Lung microvascular endothelial cell (primary cell): ENCODE results near the gene PMIS2. TPM values are rescaled to one million over a fixed set of nuclear protein-coding genes. Genes with fewer than 3 reads are reported as not detected.
A peak's percentile ranks its signal among the peaks of the same experiment; 100 is the strongest.

Source experiments
- DNase-seq, 2 donors: peaks; one replicate each; pipeline versions ENCODE4 v3.0.0 to v3.0.0-alpha.2; 2010; ENCODE audit warnings: low read depth in 2 of 2
- total RNA-seq: library from RNA; depleted of rRNA; stranded (reverse); fragments of >200 nt; gene quantifications from 2 replicates; pipeline ENCODE4 v1.2.1, GENCODE V29; 2014

Gene PMIS2
- total RNA-seq: not detected in 2 replicates

DNA sequence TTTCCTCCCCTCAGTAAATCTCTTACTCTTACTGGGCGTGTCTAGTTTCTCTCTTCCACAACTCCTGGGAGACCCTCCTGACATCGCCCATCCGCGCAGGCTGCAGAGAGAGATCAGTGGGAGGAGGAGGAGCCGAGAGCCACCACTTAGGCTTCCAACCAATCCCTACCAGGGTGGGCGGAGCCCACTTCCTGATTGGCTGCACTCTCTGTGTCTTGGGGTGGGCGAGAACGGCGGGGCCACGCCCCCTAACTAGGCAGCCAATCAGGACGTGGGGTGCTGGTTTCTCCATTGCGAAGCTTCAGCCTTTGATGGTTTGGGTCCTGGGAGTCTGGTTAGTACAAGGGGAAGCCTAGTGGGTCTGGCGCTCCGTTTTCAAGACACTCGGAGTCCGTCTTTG is at the start of gene PMIS2:
Gene PMIS2 (plus strand): TSS at position 326 of the 400 bp plus-strand sequence. CDS start 87 bp downstream, outside the sequence.
- DNase-seq: peak in 1 of 2 donors; percentile 16

GRCh38 chr19:35539314-35539713 is 46.7 kb upstream of the PMIS2 start:
- no peak for DNase-seq

DNA sequence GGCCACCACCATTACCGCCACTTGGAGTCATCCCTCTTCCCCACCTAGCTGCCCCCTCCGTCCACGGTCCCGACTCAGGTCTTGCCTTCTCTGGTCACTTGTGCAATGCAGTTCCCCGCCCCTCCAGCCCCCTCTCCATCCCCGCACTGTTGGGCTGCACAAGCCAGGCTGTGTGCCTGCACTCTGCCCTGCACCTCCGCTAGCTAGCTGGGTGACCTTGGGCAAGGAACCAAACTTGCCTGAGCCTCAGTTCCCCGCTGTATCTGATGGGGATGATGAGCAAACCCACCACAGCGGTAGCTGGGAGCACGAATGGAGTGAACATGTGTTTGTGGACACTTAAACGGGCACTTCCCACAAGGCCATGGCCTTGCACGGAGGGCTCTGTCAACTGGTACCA is 46.1 kb upstream of the PMIS2 start:
- no peak for DNase-seq

- DNase-seq: no peak
These were observed 45.5 kb upstream of the PMIS2 start for GRCh38 chr19:35540356-35540927.

GRCh38 chr19:35542209-35542608 is 43.8 kb upstream of the PMIS2 start:
- no peak for DNase-seq

DNA sequence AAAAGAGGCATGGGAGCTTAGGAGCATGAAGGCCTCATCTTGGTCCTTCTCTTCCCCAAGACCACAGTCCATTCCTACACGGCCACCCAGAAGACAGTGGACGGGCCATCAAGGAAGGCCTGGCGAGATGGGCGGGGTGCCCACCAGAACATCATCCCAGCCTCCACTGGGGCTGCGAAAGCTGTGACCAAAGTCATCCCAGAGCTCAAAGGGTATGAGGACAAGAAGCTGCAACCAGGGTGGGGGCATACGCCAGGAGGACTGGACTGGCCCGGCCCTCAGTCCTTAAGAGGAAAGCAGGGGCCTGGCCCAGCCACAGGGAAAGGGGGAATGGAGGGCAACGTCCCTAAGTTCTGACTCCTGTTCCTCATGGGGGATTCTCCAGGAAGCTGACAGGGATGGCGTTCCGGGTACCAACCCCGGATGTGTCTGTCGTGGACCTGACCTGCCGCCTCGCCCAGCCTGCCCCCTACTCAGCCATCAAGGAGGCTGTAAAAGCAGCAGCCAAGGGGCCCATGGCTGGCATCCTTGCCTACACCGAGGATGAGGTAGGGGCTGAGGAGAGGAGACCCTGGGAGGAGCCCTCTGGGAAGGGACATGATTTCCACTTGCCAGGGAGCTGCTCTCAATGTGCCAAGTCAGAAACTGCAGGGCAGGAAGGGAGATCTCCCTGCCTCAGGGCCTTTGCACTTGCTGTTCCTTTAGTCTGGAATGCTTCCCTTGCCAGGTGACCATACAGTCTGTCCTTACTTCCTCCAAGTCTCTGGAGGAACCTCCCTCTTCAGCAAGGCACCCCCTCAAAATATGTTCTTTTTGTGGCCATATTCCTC is 42.5 kb upstream of the PMIS2 start:
- no peak for DNase-seq

DNA sequence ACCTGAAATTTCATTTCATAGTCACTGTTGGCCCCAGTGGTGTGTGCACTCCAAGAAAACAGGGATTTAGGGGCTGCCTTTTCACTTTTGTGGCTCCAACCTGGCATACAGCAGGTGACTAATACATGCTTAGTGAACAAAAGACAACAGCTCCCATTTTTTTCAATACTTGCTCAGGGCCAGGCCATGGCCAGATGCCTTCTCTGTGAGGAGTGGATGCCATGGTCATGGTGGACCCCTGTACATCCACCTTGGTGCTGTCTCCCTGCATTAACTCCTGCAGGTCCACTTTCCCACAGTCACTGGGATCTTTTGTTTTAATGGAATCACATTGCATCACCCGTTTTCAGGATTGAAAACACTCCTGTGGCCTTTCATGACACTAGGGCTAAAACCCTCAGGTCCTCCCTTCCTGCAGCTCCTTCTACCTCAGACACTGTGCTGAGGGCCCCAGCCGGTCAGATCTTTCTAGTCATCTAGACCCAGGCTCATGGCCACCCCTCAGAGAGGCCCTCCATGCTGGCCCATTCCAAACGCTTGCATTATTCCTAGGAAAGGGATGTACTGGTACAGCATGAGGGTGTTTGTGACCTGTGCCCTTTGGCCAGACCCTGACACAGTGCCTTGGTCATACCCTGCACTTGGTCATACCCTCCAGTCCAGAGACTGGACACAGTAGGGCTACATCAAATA is 41.7 kb upstream of the PMIS2 start:
- DNase-seq: no peak

DNA sequence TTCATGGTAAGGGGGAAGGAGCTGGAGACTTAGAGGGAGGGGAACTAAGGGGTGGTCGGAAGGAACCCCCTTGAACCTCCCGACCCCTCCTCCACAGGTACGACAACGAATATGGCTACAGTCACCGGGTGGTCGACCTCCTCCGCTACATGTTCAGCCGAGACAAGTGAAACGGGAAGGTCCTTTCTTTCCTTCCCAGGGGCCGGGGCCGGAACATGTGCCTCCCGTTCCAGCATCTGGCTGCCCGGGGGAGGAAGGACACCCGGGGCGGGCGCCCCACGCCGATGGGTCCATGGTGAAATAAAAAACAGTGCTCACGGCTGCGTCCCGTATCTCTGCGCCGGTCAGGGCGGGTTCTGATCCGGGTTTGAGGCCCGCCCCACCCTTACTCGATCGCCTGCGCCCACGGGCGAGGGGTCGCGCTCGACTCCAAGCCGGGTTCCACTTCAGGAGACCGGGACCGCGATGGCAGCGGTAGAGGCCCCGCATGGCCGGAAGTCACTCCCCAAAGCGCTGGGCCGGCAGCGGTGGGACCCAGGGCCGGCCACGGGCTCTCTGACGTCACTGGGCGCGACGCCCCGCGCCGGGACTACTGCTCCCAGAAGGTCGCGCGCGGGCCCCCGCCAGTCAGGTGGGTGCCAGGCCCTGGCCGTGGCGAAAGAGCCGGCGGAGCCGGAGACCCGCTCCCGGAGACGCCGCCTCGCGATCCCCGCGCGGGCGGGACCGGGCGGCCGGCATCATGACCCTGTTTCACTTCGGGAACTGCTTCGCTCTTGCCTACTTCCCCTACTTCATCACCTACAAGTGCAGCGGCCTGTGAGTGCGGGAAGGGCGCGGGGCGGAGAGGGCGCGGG is 40.7 kb upstream of the PMIS2 start, which contains the start of gene TMEM147:
Gene TMEM147 (plus strand): TSS at position 626 of the 854 bp plus-strand sequence. CDS start 114 bp downstream, at position 740.
- peak; percentile 85 to 91 for DNase-seq

DNA sequence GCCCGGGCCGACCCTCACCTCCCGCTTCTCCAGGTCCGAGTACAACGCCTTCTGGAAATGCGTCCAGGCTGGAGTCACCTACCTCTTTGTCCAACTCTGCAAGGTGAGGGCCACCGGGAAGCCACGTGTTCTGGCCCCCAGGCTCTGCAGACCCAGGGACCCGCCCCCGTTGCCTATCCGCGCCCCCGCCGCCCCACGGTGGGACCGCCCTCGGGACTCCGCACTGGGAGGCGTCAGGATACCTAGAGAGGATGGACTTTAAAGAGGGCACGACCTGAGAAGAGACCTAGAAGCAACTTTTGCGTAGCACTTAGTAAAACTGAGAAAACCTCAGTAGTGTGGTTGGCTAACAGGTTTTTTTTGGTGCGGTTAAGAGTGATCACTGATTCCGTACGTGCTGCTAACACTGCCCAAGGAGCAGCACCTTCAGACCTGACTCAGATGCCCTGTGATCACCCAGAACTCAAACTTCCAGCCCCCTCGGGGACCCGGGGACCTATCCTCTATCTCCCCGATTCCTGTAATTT is 40.1 kb upstream of the PMIS2 start:
- DNase-seq: peak; percentile 20 to 51

- DNase-seq: no peak
These were observed 39.4 kb upstream of the PMIS2 start for GRCh38 chr19:35546532-35546931.

DNA sequence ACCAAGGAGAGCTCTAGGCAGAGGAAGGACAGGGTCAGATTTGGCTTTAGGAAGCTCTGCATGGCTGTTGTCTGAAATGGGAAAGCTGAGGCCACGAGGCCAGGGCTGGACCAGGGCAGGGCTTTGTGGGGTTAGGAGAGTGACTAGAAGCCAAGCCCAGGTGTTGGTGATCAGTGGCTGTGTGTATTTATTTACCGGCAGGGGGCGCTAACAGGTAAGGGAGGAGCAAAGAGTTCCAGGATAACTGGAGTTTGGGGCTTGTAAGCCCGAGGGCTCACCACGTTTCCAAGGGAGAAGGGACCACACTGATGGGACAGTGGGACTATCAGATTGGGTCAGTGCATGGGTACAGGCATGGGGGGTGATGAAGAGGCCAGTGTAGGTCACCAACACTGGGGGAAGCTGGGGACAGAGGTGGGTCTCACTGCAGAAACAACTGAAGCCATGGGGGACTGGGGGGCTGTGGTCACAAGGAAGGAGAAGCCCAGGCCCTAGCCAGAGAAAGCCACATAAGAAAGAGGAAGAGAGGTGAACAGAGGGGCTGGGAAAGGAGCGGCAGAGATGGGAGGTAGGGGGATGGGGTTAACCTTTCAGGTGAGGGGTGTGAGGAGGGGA is 36.7 kb upstream of the PMIS2 start:
- DNase-seq: peak; percentile 73 to 82

DNA sequence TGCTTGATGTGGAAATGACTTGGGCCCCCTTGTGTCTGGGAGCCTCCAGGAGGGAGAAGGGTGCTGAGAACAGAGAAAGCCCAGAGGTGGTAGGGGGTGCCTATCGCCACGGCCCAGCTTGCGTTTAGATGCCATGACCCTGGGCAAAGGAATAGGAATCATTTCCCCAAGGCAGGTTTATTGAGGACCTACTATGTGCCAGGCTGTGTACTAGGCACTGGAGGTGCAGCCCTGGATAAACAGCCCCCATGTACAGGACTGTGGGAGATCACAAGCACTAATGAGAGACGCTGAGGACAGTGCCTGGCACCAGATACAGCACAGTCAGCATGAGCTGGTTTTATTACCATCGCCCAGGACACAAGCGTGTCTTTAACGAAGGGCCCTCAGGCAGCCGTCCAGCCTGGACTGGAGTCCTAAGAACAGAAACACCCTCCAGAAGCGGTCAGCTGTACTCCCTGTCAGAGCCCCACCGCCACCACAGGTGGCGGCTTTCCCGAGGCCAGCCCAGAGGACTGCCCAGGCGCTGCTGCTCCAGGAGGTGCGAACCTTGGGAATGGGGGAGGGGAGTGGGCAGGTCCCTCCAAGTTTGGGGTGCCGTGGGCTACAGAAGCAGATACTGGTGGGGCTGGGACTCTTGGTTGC is 36.0 kb upstream of the PMIS2 start:
- no peak for DNase-seq

DNA sequence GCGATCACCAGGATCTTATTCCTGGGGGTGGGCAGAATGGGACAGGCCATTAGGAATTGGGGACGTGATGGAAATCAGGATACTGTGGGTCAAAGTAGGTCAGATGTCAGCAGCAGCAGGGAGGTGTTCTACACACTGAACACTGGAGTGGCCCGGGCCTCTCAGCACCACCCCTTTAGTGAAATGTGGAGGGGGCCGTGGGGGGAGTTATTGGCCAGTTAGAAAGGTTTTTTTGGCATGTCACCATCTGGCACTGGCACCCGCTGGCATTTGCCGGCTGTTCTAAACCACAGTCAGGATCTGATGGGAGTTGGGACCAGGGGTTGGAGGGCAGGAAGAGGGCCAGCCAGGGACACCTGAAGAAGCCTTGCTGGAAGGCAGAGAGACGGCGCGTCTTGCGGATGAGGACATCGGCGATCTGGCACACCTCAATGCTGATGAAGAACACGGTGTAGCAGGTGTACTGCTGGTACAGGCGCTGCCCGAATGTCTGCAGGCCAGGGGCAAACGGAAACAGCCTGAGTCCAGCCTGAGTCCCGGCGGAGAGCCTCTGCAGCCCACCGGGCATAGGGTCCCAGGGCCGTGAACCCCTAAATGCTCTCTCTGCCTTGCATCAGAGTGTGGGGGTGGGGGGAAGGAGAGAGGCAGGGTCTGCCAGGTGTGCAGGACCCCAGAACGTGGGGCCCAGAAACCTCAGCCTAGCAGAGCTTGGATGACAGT is 34.7 kb upstream of the PMIS2 start:
- no peak for DNase-seq

DNA sequence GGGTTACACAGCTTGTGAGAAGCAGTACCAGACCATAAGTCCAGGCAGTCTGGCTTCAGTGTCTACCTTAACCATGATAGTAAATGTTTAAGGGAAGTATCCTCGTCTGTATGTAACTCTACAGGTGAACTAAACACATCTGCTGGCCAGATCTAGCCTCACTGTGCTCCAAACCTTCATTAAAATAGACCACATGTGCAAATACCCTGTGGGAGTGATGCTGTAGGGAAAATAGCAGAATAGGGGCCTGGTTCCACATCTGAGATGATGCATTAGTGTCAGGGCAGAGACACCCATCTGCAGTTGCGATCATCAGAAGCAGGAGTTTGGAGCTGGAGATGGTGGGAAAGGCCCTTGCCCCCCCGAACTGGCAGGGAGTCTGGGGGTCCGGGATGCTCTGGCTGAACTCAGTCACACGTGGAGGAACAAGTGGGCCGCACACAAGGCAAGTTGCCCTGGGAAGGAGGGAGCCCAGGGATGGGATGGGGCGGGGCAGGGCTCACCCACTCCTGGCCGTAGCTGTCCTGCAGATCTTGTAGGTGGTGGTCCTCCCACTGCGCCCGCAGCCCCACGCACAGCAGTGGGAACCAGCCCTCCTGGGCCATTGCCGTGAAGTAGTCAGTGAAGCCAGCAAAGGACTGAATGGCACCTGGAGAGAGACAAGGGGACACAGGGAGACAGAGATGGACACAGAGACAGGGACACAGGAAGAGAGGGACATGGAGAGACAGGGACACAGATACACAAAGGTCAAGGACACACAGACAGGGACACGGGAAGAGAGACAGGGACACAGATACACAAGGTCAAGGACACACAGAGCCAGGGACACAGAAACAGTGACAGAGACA is 33.2 kb upstream of the PMIS2 start:
- DNase-seq: no peak

DNA sequence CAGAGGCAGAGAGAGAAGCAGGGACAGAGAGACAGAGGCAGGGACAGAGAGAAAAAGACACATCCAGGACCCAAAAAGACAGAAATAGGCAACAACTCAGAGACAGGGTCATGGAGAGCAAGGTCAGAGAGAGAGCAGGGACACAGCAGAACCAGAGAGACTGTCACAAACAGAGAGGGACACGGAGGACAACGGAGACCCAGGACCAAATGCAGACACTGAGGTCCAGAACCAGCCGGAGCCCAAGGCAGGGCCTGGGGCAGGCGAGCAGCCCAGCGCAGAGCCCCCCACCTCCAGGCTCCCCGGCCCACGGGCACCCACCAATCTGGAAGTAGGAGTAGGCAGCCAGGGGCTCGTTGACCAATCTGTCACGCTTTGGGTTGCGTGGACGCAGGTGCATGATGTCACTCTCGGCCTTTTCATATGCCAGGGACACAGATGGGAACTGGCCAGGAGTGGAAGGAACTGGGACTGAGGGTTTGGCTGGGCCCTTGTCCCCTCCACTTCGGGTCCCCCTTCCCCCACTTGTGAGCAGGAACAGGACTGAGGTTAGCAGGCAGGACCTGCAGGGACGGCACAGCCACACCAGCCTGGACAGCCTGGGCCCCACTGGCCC is 32.5 kb upstream of the PMIS2 start:
- DNase-seq: no peak

- no peak for DNase-seq
These were observed 31.9 kb upstream of the PMIS2 start for GRCh38 chr19:35554076-35554475.

- peak; percentile 33 to 38 for DNase-seq
These were observed 30.5 kb upstream of the PMIS2 start for GRCh38 chr19:35555301-35556005.
